Osteocyte (in vitro differentiated cells): ENCODE data around the gene ARHGAP27. TPM values are rescaled to one million over a fixed set of nuclear protein-coding genes. Genes with fewer than 3 reads are reported as not detected.

Experiments
- DNase-seq: peaks from one replicate; pipeline ENCODE4 v3.0.0; 2021; ENCODE audit warnings: mixed read lengths; ENCODE audit not compliant: unreplicated experiment; ENCODE audit errors: extremely low spot score
- H3K27ac Mint-ChIP-seq: one replicate; pipeline ENCODE4 v1.8.0; 2021; ENCODE audit warnings: mild to moderate bottlenecking, mixed read lengths; ENCODE audit not compliant: unreplicated experiment
- H3K27me3 Mint-ChIP-seq: one replicate; pipeline ENCODE4 v1.8.0; 2021; ENCODE audit warnings: mixed read lengths; ENCODE audit not compliant: unreplicated experiment
- H3K36me3 Mint-ChIP-seq: one replicate; pipeline ENCODE4 v1.8.0; 2021; ENCODE audit warnings: mixed read lengths; ENCODE audit not compliant: unreplicated experiment
- H3K4me1 Mint-ChIP-seq: one replicate; pipeline ENCODE4 v1.8.0; 2021; ENCODE audit warnings: mixed read lengths; ENCODE audit not compliant: unreplicated experiment
- H3K4me3 Mint-ChIP-seq: one replicate; pipeline ENCODE4 v1.8.0; 2021; ENCODE audit warnings: mild to moderate bottlenecking, moderate library complexity, mixed read lengths; ENCODE audit not compliant: unreplicated experiment
- H3K9me3 Mint-ChIP-seq: one replicate; pipeline ENCODE4 v1.8.0; 2021; ENCODE audit warnings: mixed read lengths; ENCODE audit not compliant: unreplicated experiment
- total RNA-seq: library from RNA; stranded (reverse); gene quantifications from 2 replicates; pipeline ENCODE4 v1.2.1, GENCODE V29; 2021
- TF ChIP-seq, protein P1 (sequence below): fragments of 200-600 bp; sonication (generic); IDR thresholded peaks from 2 replicates; pipeline ENCODE4 v1.5.0; 2021; ENCODE audit warnings: antibody characterized with exemption, mild to moderate bottlenecking, moderate library complexity

Gene ARHGAP27
- total RNA-seq, 1 donor from 2014 or later: 1.6 TPM

DNA sequence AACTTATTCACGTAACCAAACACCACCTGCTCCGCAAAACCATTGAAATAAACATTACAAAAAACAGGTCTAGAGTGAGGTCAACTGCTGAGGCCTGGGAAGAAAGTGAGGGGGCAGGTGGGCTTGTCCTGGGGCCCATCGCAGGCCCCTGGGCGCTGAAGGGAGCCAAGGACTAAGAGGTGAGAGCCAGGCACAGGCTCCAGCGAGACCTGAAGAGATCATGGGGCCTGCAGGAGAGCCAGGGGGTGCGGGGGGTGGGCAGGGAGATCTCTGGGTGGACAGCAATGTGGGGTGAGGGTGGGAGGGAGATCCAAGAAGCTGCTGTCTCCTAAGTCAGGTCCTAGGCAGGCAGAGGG lies 7.9 kb downstream of the ARHGAP27 start:
- no peaks in the 10 kb centered on the region for H3K36me3 Mint-ChIP-seq
- no peak for DNase-seq
- H3K4me3 Mint-ChIP-seq: no peak overlapping the region
- no peaks in the 10 kb centered on the region for H3K9me3 Mint-ChIP-seq
- H3K4me1 Mint-ChIP-seq: peaks cover 20% of the 10 kb centered on the region
- H3K27ac Mint-ChIP-seq: no peak overlapping the region
- TF ChIP-seq, protein P1, sequence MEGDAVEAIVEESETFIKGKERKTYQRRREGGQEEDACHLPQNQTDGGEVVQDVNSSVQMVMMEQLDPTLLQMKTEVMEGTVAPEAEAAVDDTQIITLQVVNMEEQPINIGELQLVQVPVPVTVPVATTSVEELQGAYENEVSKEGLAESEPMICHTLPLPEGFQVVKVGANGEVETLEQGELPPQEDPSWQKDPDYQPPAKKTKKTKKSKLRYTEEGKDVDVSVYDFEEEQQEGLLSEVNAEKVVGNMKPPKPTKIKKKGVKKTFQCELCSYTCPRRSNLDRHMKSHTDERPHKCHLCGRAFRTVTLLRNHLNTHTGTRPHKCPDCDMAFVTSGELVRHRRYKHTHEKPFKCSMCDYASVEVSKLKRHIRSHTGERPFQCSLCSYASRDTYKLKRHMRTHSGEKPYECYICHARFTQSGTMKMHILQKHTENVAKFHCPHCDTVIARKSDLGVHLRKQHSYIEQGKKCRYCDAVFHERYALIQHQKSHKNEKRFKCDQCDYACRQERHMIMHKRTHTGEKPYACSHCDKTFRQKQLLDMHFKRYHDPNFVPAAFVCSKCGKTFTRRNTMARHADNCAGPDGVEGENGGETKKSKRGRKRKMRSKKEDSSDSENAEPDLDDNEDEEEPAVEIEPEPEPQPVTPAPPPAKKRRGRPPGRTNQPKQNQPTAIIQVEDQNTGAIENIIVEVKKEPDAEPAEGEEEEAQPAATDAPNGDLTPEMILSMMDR: no peak
- H3K27me3 Mint-ChIP-seq: peaks cover 53% of the 10 kb centered on the region

DNA sequence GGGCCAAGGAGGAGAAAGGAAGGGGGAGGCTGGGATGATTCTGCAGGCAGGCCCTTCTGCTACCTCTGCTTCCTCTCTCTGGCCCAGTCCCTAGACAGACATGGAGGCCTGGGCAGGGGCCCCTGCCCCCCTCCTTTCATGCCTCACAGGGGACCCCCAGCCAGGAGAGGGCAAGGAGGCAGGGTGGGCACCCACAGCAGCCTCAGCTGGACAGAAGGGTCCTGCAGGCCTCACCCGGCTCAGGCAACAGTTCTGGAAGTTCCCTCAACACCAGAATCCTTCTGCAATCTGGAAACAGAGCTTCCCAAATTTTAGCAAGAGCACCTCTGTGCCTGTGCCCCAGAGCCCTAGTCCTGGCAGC lies 8.7 kb downstream of the ARHGAP27 start:
- no peak for DNase-seq
- Mint-ChIP-seq H3K36me3 (peaks cover 2% of the 10 kb centered on the region), H3K9me3 (no peaks in the 10 kb centered on the region), H3K4me1 (peaks cover 18% of the 10 kb centered on the region), H3K27me3 (peaks cover 56% of the 10 kb centered on the region), H3K27ac (no peak overlapping the region), H3K4me3 (no peak overlapping the region)
- TF ChIP-seq, protein P1: no peak

DNA sequence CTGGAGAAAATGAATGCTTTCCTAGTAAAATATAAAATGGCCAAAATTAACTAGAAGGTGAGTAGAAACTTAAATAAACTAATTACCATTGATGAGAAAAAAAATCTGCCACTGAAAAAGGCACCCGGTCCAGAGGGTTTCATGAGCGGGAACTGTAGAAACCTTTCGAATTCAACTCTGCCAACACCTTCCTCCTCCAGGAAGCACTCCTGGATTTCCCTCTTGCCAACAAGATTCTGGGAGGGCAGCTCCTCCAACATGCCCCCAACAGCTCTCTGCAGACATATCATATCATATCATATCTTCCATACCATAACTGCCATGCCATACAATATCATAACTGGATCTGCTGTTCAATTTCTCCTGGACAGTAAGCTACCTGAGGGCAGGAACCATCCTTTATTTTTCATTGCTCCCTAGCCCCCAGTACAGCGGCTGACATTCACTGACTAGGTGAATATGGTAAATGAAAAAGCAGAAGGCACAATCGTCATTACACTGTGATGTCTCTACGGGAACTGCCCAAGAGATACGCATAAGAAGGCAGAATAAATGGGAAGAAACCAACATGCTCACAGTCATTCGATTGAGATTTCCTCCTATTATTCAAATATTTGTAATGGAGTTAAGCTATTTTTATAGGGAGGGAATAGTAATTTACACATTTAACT lies 9.2 kb downstream of the ARHGAP27 start:
- Mint-ChIP-seq H3K4me1 (peaks cover 13% of the 10 kb centered on the region), H3K27ac (no peak overlapping the region), H3K36me3 (peaks cover 2% of the 10 kb centered on the region), H3K4me3 (no peak overlapping the region), H3K9me3 (no peaks in the 10 kb centered on the region), H3K27me3 (peaks cover 52% of the 10 kb centered on the region)
- no peak for DNase-seq
- TF ChIP-seq, protein P1: no peak

DNA sequence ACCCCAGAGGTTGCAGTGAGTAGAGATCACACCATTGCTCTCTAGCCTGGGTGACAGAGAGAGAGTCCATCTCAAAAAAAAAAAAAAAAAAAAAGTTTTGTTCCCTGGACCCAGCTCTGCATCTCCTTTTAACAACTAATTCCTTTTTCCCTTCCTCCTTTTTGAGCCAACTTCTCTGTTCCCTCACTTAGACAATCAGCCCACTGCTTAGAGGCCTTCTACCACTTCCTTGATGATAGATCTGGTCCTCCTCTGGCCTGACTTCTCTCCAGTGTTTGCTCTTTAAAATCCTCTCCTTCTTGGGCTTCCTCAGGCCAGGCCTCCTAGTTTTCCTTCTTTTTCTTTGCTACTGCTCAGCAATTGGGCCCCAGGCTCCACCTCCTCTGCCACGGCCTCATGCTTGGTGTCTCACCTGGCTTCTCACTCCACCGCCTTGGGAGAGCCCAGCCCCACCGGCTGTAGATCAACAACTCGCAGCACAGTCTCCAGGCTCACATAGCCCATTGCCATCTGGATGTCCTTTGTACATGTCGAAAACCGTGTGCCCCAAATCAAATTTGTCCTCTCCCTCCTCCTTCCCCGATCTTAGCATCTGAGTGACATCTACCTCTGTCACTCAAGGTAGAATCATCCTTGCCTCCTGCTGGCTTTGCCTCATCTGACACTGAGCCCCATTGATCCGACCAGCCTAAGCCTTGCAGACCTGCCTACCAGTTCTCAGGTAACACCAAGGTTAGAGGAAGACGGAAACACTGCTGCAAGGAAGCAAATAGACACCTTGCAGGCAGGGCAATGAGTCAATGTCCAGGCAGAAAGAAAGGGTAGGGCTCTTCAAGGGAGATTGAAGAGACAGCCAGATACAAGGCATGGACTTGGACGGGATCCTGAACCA lies 17.4 kb downstream of the ARHGAP27 start:
- no peak for DNase-seq
- TF ChIP-seq, protein P1: no peak
- no peaks in the 10 kb centered on the region for H3K9me3 Mint-ChIP-seq
- H3K4me1 Mint-ChIP-seq: no peaks in the 10 kb centered on the region
- H3K4me3 Mint-ChIP-seq: no peak overlapping the region
- H3K36me3 Mint-ChIP-seq: peaks cover 2% of the 10 kb centered on the region
- no peak overlapping the region for H3K27ac Mint-ChIP-seq
- peaks cover 10% of the 10 kb centered on the region for H3K27me3 Mint-ChIP-seq

DNA sequence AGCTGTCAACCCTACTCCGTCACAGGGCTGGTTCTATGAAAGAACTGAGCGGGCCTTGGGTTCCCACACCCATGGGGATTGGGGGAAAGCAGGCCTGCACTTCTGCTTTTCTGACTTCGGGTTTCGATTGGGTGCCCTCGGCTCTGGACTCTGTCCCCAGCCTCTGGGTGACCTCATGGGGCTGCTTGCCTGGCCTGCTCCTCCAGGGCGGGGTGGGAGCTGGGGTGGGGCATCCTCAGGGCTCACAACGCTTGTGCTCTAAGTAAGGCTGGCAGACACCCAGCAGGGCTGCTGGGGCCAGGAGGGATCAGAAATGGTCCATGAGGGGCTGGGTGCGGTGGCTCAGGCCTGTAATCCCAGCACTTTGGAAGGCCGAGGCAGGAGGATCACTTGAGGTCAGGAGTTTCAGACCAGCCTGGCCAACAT lies 19.2 kb downstream of the ARHGAP27 start:
- Mint-ChIP-seq H3K9me3 (no peaks in the 10 kb centered on the region), H3K36me3 (no peaks in the 10 kb centered on the region), H3K4me3 (no peak overlapping the region), H3K4me1 (peaks cover 2% of the 10 kb centered on the region), H3K27me3 (no peaks in the 10 kb centered on the region), H3K27ac (no peak overlapping the region)
- no peak for DNase-seq
- TF ChIP-seq, protein P1: no peak
